OCI-LY1 (cell line): ENCODE data around the gene PIP4K2A.

Experiments
- H2AFZ ChIP-seq: fragments of 200-600 bp; sonication (generic), shearing (Covaris generic); 2 replicates; pipeline ENCODE4 v1.6.0; 2014; ENCODE audit warnings: antibody characterized with exemption, mild to moderate bottlenecking, low read length
- H3F3A ChIP-seq: fragments of 200-600 bp; sonication (generic), shearing (Covaris generic); 2 replicates; pipeline ENCODE4 v1.6.0; 2014; ENCODE audit warnings: mild to moderate bottlenecking, antibody characterized with exemption, low read length, moderate library complexity; ENCODE audit not compliant: insufficient read depth
- H3K27ac ChIP-seq: fragments of 200-600 bp; sonication (generic); 2 replicates; pipeline ENCODE4 v1.5.1; 2014; ENCODE audit warnings: low read length, mixed run types, mild to moderate bottlenecking, low read depth; ENCODE audit not compliant: poor library complexity, severe bottlenecking
- H3K27me3 ChIP-seq: fragments of 200-600 bp; sonication (generic); 2 replicates; pipeline ENCODE4 v1.6.0; 2014; ENCODE audit warnings: antibody characterized with exemption, mild to moderate bottlenecking, low read length, moderate library complexity; ENCODE audit not compliant: insufficient read depth
- H3K36me3 ChIP-seq: fragments of 200-600 bp; sonication (generic); 2 replicates; pipeline ENCODE4 v1.6.1; 2014; ENCODE audit warnings: mild to moderate bottlenecking, antibody characterized with exemption, low read length, moderate library complexity, mixed read lengths; ENCODE audit not compliant: insufficient read depth
- H3K4me1 ChIP-seq: fragments of 200-600 bp; sonication (generic); 2 replicates; pipeline ENCODE4 v1.5.1; 2014; ENCODE audit warnings: mild to moderate bottlenecking, low read length, moderate library complexity; ENCODE audit not compliant: insufficient read depth, severe bottlenecking
- H3K4me2 ChIP-seq: fragments of 200-600 bp; sonication (generic), shearing (Covaris generic); 2 replicates; pipeline ENCODE4 v1.6.1; 2014; ENCODE audit warnings: low read length
- H3K4me3 ChIP-seq: fragments of 200-600 bp; sonication (generic); 2 replicates; pipeline ENCODE4 v1.5.1; 2014; ENCODE audit warnings: low read length, low read depth, mild to moderate bottlenecking, mixed read lengths; ENCODE audit not compliant: poor library complexity, severe bottlenecking
- H3K79me2 ChIP-seq: fragments of 200-600 bp; shearing (Covaris generic); 2 replicates; pipeline ENCODE4 v1.6.1; 2016; ENCODE audit warnings: mixed run types, low read length, mixed read lengths; ENCODE audit not compliant: insufficient read depth
- H3K9ac ChIP-seq: fragments of 200-600 bp; sonication (generic), shearing (Covaris generic); 2 replicates; pipeline ENCODE4 v1.6.1; 2014; ENCODE audit warnings: mild to moderate bottlenecking, low read length, mixed read lengths
- H3K9me2 ChIP-seq: fragments of 200-600 bp; sonication (generic), shearing (Covaris generic); 2 replicates; pipeline ENCODE4 v1.6.1; 2014; ENCODE audit warnings: low read depth, mild to moderate bottlenecking, low read length, mixed read lengths
- H3K9me3 ChIP-seq: fragments of 200-600 bp; shearing (Covaris generic); 2 replicates; pipeline ENCODE4 v1.6.1; 2014; ENCODE audit warnings: low read length, mixed read lengths
- H4K20me1 ChIP-seq: fragments of 200-600 bp; sonication (generic), shearing (Covaris generic); 2 replicates; pipeline ENCODE4 v1.6.0; 2016; ENCODE audit warnings: mild to moderate bottlenecking, low read length; ENCODE audit not compliant: insufficient read depth
- CTCF ChIP-seq: fragments of 200-600 bp; sonication (generic), shearing (Covaris generic); IDR thresholded peaks from 2 replicates; pipeline ENCODE4 v1.5.1; 2017; ENCODE audit warnings: mild to moderate bottlenecking, antibody characterized with exemption, low read length, moderate library complexity, mixed read lengths
- EZH2 ChIP-seq: fragments of 200-600 bp; sonication (generic), shearing (Covaris generic); IDR thresholded peaks from 2 replicates; pipeline ENCODE4 v1.8.0; 2017; ENCODE audit warnings: borderline replicate concordance, mixed run types, mild to moderate bottlenecking, antibody characterized with exemption, low read length, moderate library complexity, mixed read lengths

Gene PIP4K2A

GRCh38 chr10:22640359-22640758, 74.0 kb downstream of the PIP4K2A start:
- Histone ChIP-seq H3F3A (no peaks in the 10 kb centered on the region), H3K4me2 (no peak overlapping the region), H3K79me2 (no peaks in the 10 kb centered on the region), H4K20me1 (no peaks in the 10 kb centered on the region), H3K4me3 (no peak overlapping the region), H3K9me3 (no peaks in the 10 kb centered on the region), H2AFZ (no peak overlapping the region), H3K27ac (no peak overlapping the region), H3K27me3 (no peaks in the 10 kb centered on the region; the same call in 1 of the 2 replicates), H3K9ac (no peak overlapping the region), H3K36me3 (no peaks in the 10 kb centered on the region; the same call in 1 of the 2 replicates), H3K4me1 (no peaks in the 10 kb centered on the region), H3K9me2 (no peaks in the 10 kb centered on the region)
- TF ChIP-seq CTCF (no peak), EZH2 (no peak)

GRCh38 chr10:22638863-22639262, 75.5 kb downstream of the PIP4K2A start:
- TF ChIP-seq EZH2 (no peak), CTCF (no peak)
- no peaks in the 10 kb centered on the region for H3K9me3 ChIP-seq
- H2AFZ ChIP-seq, result no peak overlapping the region
- H3K79me2 ChIP-seq, result no peaks in the 10 kb centered on the region
- H3K27ac ChIP-seq, result no peak overlapping the region
- H4K20me1 ChIP-seq, result no peaks in the 10 kb centered on the region
- no peaks in the 10 kb centered on the region; the same call in 1 of the 2 replicates for H3K36me3 ChIP-seq
- no peak overlapping the region for H3K9ac ChIP-seq
- no peaks in the 10 kb centered on the region for H3K9me2 ChIP-seq
- no peaks in the 10 kb centered on the region for H3K4me1 ChIP-seq
- H3K27me3 ChIP-seq, result no peaks in the 10 kb centered on the region; the same call in 1 of the 2 replicates
- H3K4me2 ChIP-seq, result no peak overlapping the region
- H3F3A ChIP-seq, result no peaks in the 10 kb centered on the region
- H3K4me3 ChIP-seq, result no peak overlapping the region

GRCh38 chr10:22637491-22637890, 76.9 kb downstream of the PIP4K2A start:
- H3K36me3 ChIP-seq, result no peaks in the 10 kb centered on the region; the same call in 1 of the 2 replicates
- H4K20me1 ChIP-seq, result no peaks in the 10 kb centered on the region
- no peaks in the 10 kb centered on the region for H3F3A ChIP-seq
- no peak overlapping the region for H3K4me3 ChIP-seq
- no peak overlapping the region for H2AFZ ChIP-seq
- H3K4me1 ChIP-seq, result no peaks in the 10 kb centered on the region
- no peaks in the 10 kb centered on the region; the same call in 1 of the 2 replicates for H3K27me3 ChIP-seq
- H3K27ac ChIP-seq, result no peak overlapping the region
- no peaks in the 10 kb centered on the region for H3K9me3 ChIP-seq
- no peaks in the 10 kb centered on the region for H3K9me2 ChIP-seq
- TF ChIP-seq CTCF, result no peak
- TF ChIP-seq EZH2, result no peak
- H3K79me2 ChIP-seq, result no peaks in the 10 kb centered on the region
- no peak overlapping the region for H3K9ac ChIP-seq
- H3K4me2 ChIP-seq, result no peak overlapping the region
